Kidney (tissue), 14 donors: ENCODE data around the gene P3H2. TPM values are rescaled to one million over a fixed set of nuclear protein-coding genes. Genes with fewer than 3 reads are reported as not detected.

Experiments used
- DNase-seq, 5 donors: peaks; one replicate each; pipeline ENCODE4 v3.0.0-alpha.2; 2013 to 2020
- FAIRE-seq: peaks from 2 replicates; lab custom pipeline; 2012; peaks lifted over from hg19 to GRCh38; lab: Jason Lieb, UNC
- H3K27ac ChIP-seq, 2 donors: one replicate each; pipeline ENCODE4 v1.7.0; 2013; ENCODE audit warnings: low read depth in 2 of 2, low read length in 2 of 2, inconsistent platforms in 1 of 2
- H3K27me3 ChIP-seq: one replicate; pipeline ENCODE4 v1.7.1; 2013; ENCODE audit warnings: low read length, inconsistent platforms; ENCODE audit not compliant: control insufficient read depth, insufficient read depth
- H3K36me3 ChIP-seq, 3 donors: one replicate each; pipeline versions ENCODE4 v1.7.0 to v1.7.1; 2013; ENCODE audit warnings: low read length in 3 of 3, control low read depth in 1 of 3, inconsistent platforms in 1 of 3; ENCODE audit not compliant: insufficient read depth in 3 of 3, control insufficient read depth in 2 of 3
- H3K4me1 ChIP-seq, 3 donors: one replicate each; pipeline versions ENCODE4 v1.7.0 to v1.7.1; 2013; ENCODE audit warnings: low read length in 3 of 3, inconsistent platforms in 1 of 3, low read depth in 1 of 3; ENCODE audit not compliant: control insufficient read depth in 2 of 3, insufficient read depth in 2 of 3
- H3K4me3 ChIP-seq, 3 donors: one replicate each; pipeline versions ENCODE4 v1.7.0 to v1.8.1; 2013; ENCODE audit warnings: low read length in 3 of 3, control low read depth in 1 of 3, inconsistent platforms in 1 of 3
- H3K9ac ChIP-seq, 3 donors: one replicate each; pipeline versions ENCODE4 v1.7.0 to v1.7.1; 2013; ENCODE audit warnings: low read length in 3 of 3, control low read depth in 1 of 3, inconsistent platforms in 1 of 3
- H3K9me3 ChIP-seq, 3 donors: one replicate each; pipeline versions ENCODE4 v1.7.0 to v1.7.1; 2013; ENCODE audit warnings: low read length in 3 of 3, control low read depth in 1 of 3, inconsistent platforms in 1 of 3; ENCODE audit not compliant: control insufficient read depth in 2 of 3, insufficient read depth in 1 of 3
- CTCF ChIP-seq: IDR thresholded peaks from 3 replicates; pipeline ENCODE4 v1.5.1; 2012; ENCODE audit warnings: mild to moderate bottlenecking, moderate library complexity, borderline replicate concordance; ENCODE audit not compliant: insufficient read depth; ENCODE audit errors: extremely low read depth
- intact Hi-C: fragments of 100-400 bp; cut with DNase I; formaldehyde crosslinking; loops from one replicate; pipeline ENCODE4 v1.11.1; 2022
- polyA plus RNA-seq: library from polyadenylated mRNA; stranded (reverse); fragments of 350-450 nt; fragmentation: Illumina TruSeq; extraction: RNeasy Lipid Tissue Mini Kit (QIAGEN cat#74804); gene quantifications from one replicate; pipeline ENCODE4 v1.2.3, GENCODE V29; 2014; ENCODE audit warnings: low read depth, low replicate concordance; ENCODE audit not compliant: insufficient read depth
- total RNA-seq: library from RNA; stranded (reverse); fragmentation: NEBNext Ultra II Directional; extraction: Animal tissue kit (Norgen Biotek cat#: 25700); gene quantifications from one replicate; pipeline ENCODE4 v1.2.1, GENCODE V29; 2021
- donor health status: control.
- donor health status: control.
- donor health status: control.
- donor health status: control.
- donor health status: control.
- donor health status: DM: yes; HTN: yes; CAD: no.
- donor health status: Normal renal cell carcinoma (clear cell type).

Gene P3H2
- total and polyA plus RNA-seq, 2 donors from 2014 or later = 57.2 to 103 TPM

DNA sequence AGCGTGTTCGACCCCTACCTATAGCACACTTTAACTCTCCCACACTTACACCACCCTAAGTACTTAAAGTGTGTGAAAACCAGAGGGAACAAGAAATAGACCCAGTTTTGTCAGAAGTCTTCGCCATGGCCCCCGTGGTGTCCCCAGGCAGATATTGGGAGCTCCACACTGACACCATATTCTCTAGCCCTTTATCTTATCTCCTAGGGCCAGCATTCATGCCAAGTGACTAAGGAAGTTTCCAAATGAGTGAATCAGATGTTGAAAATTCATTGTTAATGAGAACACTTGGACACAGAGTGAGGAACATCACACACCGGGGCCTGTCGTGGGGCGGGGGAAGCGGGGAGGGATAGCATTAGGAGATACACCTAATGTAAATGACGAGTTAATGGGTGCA, 31.8 kb downstream of the P3H2 start:
- no peaks in the 10 kb centered on the region for H3K27me3 ChIP-seq
- no peak overlapping the region for H3K27ac ChIP-seq
- no peak overlapping the region for H3K4me3 ChIP-seq
- no peaks in the 10 kb centered on the region for H3K9me3 ChIP-seq
- peak in 1 of 5 donors; percentile 31 for DNase-seq
- intact Hi-C loops = no loop called here
- no peaks in the 10 kb centered on the region for H3K36me3 ChIP-seq
- TF ChIP-seq CTCF = no peak
- no peak for FAIRE-seq
- no peak overlapping the region for H3K9ac ChIP-seq
- peaks cover 4 to 16% (median 7%) of the 10 kb centered on the region in 3 donors for H3K4me1 ChIP-seq

GRCh38 chr3:190086191-190086590, 34.5 kb downstream of the P3H2 start:
- no peak for FAIRE-seq

GRCh38 chr3:190084983-190085382, 35.7 kb downstream of the P3H2 start:
- Histone ChIP-seq H3K9me3 (no peaks in the 10 kb centered on the region), H3K4me3 (no peak overlapping the region), H3K36me3 (no peaks in the 10 kb centered on the region), H3K4me1 (peaks cover 0 to 2% (median 0%) of the 10 kb centered on the region in 3 donors), H3K9ac (no peak overlapping the region), H3K27me3 (no peaks in the 10 kb centered on the region), H3K27ac (no peak overlapping the region)
- DNase-seq (no peak), FAIRE-seq (no peak)
- TF ChIP-seq CTCF = no peak
- intact Hi-C loops = no loop called here

More at GRCh38 chr3:190086191-190086590, 34.5 kb downstream of the P3H2 start:
- no peaks in the 10 kb centered on the region for H3K9me3 ChIP-seq
- intact Hi-C loops = no loop called here
- no peak overlapping the region for H3K9ac ChIP-seq
- peaks cover 0 to 2% (median 0%) of the 10 kb centered on the region in 3 donors for H3K4me1 ChIP-seq
- H3K27me3 ChIP-seq = no peaks in the 10 kb centered on the region
- DNase-seq = no peak
- H3K27ac ChIP-seq = no peak overlapping the region
- no peak overlapping the region for H3K4me3 ChIP-seq
- no peak for TF ChIP-seq CTCF
- no peaks in the 10 kb centered on the region for H3K36me3 ChIP-seq

- Histone ChIP-seq H3K27ac (no peak overlapping the region), H3K9ac (no peak overlapping the region), H3K27me3 (no peaks in the 10 kb centered on the region), H3K9me3 (no peaks in the 10 kb centered on the region), H3K4me3 (no peak overlapping the region), H3K36me3 (no peaks in the 10 kb centered on the region), H3K4me1 (peaks cover 0 to 5% (median 0%) of the 10 kb centered on the region in 3 donors)
- no peak for FAIRE-seq
- no peak for TF ChIP-seq CTCF
- DNase-seq = no peak
- intact Hi-C loops = no loop called here
Observed at GRCh38 chr3:190083635-190084034, 37.1 kb downstream of the P3H2 start.
